Sigmoid colon (tissue), 7 donors: ENCODE data around the gene RUNX2. TPM values are rescaled to one million over a fixed set of nuclear protein-coding genes. Genes with fewer than 3 reads are reported as not detected.

Experiments used
- DNase-seq: peaks from one replicate; pipeline ENCODE4 v3.0.0-alpha.2; 2019
- H3K27ac ChIP-seq, 4 donors: fragments of 200-600 bp; sonication (generic); one replicate each; pipeline ENCODE4 v1.5.1; 2016 to 2019; ENCODE audit warnings: mild to moderate bottlenecking in 1 of 4
- H3K27me3 ChIP-seq, 3 donors: fragments of 200-600 bp; sonication (generic); one replicate each; pipeline ENCODE4 v1.5.1; 2019; ENCODE audit warnings: mild to moderate bottlenecking in 1 of 3
- H3K36me3 ChIP-seq, 4 donors: fragments of 200-600 bp; sonication (generic); one replicate each; pipeline ENCODE4 v1.5.1; 2016 to 2019
- H3K4me1 ChIP-seq, 4 donors: fragments of 200-600 bp; sonication (generic); one replicate each; pipeline ENCODE4 v1.5.1; 2017 to 2019
- H3K4me3 ChIP-seq, 4 donors: fragments of 200-600 bp; sonication (generic); one replicate each; pipeline ENCODE4 v1.5.1; 2017 to 2019; ENCODE audit warnings: mild to moderate bottlenecking in 2 of 4, moderate library complexity in 1 of 4
- H3K9me3 ChIP-seq, 4 donors: fragments of 200-600 bp in 3 of 4; sonication (generic) in 3 of 4; one replicate each; pipeline versions ENCODE4 v1.5.1 to v1.6.1; 2013 to 2019
- CTCF ChIP-seq, 4 experiments: fragments of 450-650 bp in 3 of 4; fragments of 200-600 bp in 1 of 4; IDR thresholded peaks; one replicate each; pipeline ENCODE4 v1.5.1; 2016 to 2019; ENCODE audit warnings: antibody characterized with exemption in 4 of 4, mild to moderate bottlenecking in 3 of 4, moderate library complexity in 2 of 4
- EP300 ChIP-seq, 4 donors: sonication (generic); formaldehyde crosslinking; IDR thresholded peaks; one replicate each; pipeline ENCODE4 v1.6.1; 2017; ENCODE audit warnings: antibody characterized with exemption in 4 of 4
- POLR2A ChIP-seq, 2 donors: fragments of 450-650 bp; IDR thresholded peaks; one replicate each; pipeline ENCODE4 v1.6.1; 2016; ENCODE audit warnings: antibody characterized with exemption in 2 of 2, mild to moderate bottlenecking in 2 of 2, moderate library complexity in 2 of 2
- POLR2AphosphoS5 ChIP-seq, 4 donors: sonication (generic); formaldehyde crosslinking; IDR thresholded peaks; one replicate each; pipeline ENCODE4 v1.6.1; 2017; ENCODE audit warnings: antibody characterized with exemption in 4 of 4
- WGBS, 2 donors: extraction: QIAGEN DNeasy Blood & Tissue Kit; methylation state at CpG; one replicate each; pipeline ENCODE4 v1.1.7; 2013; 5-methylcytosine and 5-hydroxymethylcytosine counted together
- intact Hi-C: fragments of 100-400 bp; cut with DNase I; formaldehyde crosslinking; loops from one replicate; pipeline ENCODE4 v1.15.1; 2023
- polyA plus RNA-seq, 3 donors: library from polyadenylated mRNA; stranded (reverse); fragments of 200-250 nt; gene quantifications; one replicate each; pipeline ENCODE4 v1.2.3, GENCODE V29; 2013
- total RNA-seq, 4 donors: library from RNA; depleted of rRNA; stranded (reverse); fragments of >200 nt; gene quantifications; one replicate each; pipeline ENCODE4 v1.1.0, GENCODE V29; 2016
- donor health status: healthy with polysubstance abuse.
- donor health status: Bipolar disorder and iron deficiency.
- donor health status: healthy.

The RUNX2 gene
- total and polyA plus RNA-seq, 7 donors = 0.92 to 4.7 (median 2.9) TPM

- no peaks in the 10 kb centered on the region for H3K9me3 ChIP-seq
- H3K27me3 ChIP-seq = peaks cover 0 to 11% (median 0%) of the 10 kb centered on the region in 3 donors
- TF ChIP-seq POLR2A (IDR thresholded peaks at IDR 0.05) = no peak
- TF ChIP-seq CTCF (IDR thresholded peaks at IDR 0.05) = peak in 1 of 4 experiments; percentile 21
- peaks cover 0 to 14% (median 12%) of the 10 kb centered on the region in 4 donors for H3K4me1 ChIP-seq
- no peaks in the 10 kb centered on the region for H3K36me3 ChIP-seq
- intact Hi-C loops = loop anchor here (5.0 kb wide), 1 partner anchor 241 kb away; no protein-coding TSS in a partner anchor
- peak overlapping the region in 3 of 4 donors; percentile 12 to 40 (median 38) for H3K4me3 ChIP-seq
- 17 to 18% methylated on average over 88 of the region's 88 CpGs for WGBS, 2 donors
- no peak overlapping the region for H3K27ac ChIP-seq
- no peak for DNase-seq
These were observed 335.4 kb downstream of the RUNX2 start for GRCh38 chr6:45663251-45664221.

DNA sequence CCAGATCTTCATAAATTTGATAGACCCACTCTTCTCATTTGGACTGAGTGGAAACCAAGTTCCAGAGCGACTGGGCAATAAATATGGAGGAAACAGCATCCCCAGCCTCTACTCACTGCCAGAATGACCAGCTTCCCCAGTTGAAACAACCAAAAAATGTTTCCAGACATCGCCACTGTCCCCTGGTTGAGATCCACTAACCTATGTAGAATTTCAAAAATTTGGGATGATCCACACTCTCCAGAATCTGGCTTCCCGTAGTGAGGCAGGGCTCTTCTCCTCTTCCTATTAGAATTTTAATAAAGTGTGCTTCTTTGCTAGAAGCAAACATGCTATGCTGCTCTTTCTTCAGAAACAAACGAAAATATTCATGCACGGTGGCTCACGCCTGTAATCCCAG, 336.6 kb downstream of the RUNX2 start:
- H3K4me1 ChIP-seq = peaks cover 0 to 13% (median 11%) of the 10 kb centered on the region in 4 donors
- H3K36me3 ChIP-seq = no peaks in the 10 kb centered on the region
- no peaks in the 10 kb centered on the region for H3K9me3 ChIP-seq
- TF ChIP-seq POLR2A (IDR thresholded peaks at IDR 0.05) = no peak
- 96% methylated on average over 6 of the region's 6 CpGs for WGBS, 2 donors
- intact Hi-C loops = loop anchor here (5.0 kb wide), 1 partner anchor 242 kb away; no protein-coding TSS in a partner anchor
- peaks cover 0 to 11% (median 0%) of the 10 kb centered on the region in 3 donors for H3K27me3 ChIP-seq
- no peak overlapping the region for H3K27ac ChIP-seq
- no peak overlapping the region for H3K4me3 ChIP-seq
- no peak for DNase-seq

DNA sequence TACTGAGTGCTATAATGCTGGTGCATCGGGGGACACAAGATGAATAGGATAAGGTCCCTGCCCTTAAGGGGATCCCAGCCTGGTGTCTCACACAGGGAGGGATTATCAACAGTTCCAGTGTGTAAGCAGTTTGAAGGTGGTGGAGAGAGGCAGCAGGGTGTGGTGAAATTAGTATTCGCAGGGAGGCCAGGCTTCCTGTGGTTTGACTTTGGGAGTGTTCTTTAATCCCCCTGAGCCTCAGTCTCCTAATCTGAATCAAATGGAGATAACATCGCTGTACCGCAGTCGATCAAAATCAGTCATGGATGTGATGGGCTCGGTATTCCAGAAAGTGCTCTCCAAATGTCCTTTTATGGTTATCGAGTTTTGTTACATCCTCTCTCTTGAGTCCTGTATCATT, 337.7 kb downstream of the RUNX2 start:
- no peak for DNase-seq
- Histone ChIP-seq H3K9me3 (no peaks in the 10 kb centered on the region), H3K36me3 (no peaks in the 10 kb centered on the region), H3K27ac (no peak overlapping the region), H3K27me3 (peaks cover 0 to 11% (median 0%) of the 10 kb centered on the region in 3 donors), H3K4me3 (no peak overlapping the region), H3K4me1 (peaks cover 0 to 13% (median 11%) of the 10 kb centered on the region in 4 donors)
- 74 to 91% methylated on average over 7 of the region's 7 CpGs for WGBS, 2 donors
- TF ChIP-seq POLR2AphosphoS5 (IDR thresholded peaks at IDR 0.05) = no peak
- no peak for TF ChIP-seq EP300 (IDR thresholded peaks at IDR 0.05)
- TF ChIP-seq POLR2A (IDR thresholded peaks at IDR 0.05) = no peak
- TF ChIP-seq CTCF (IDR thresholded peaks at IDR 0.05) = no peak
- intact Hi-C loops = no loop called here

- intact Hi-C loops = no loop called here
- Histone ChIP-seq H3K27me3 (peaks cover 0 to 11% (median 0%) of the 10 kb centered on the region in 3 donors), H3K4me3 (no peak overlapping the region), H3K36me3 (no peaks in the 10 kb centered on the region), H3K4me1 (peaks cover 0 to 13% (median 11%) of the 10 kb centered on the region in 4 donors), H3K9me3 (no peaks in the 10 kb centered on the region), H3K27ac (no peak overlapping the region)
- no peak for DNase-seq
- TF ChIP-seq POLR2AphosphoS5 (IDR thresholded peaks at IDR 0.05) = no peak
- TF ChIP-seq EP300 (IDR thresholded peaks at IDR 0.05) = no peak
- TF ChIP-seq CTCF (IDR thresholded peaks at IDR 0.05) = no peak
- no peak for TF ChIP-seq POLR2A (IDR thresholded peaks at IDR 0.05)
- 84 to 92% methylated on average over 3 of the region's 3 CpGs for WGBS, 2 donors
These were observed 338.7 kb downstream of the RUNX2 start for GRCh38 chr6:45666846-45667245.

- intact Hi-C loops = no loop called here
- H3K27ac ChIP-seq = no peak overlapping the region
- 88 to 94% methylated on average over 6 of the region's 6 CpGs for WGBS, 2 donors
- H3K27me3 ChIP-seq = peaks cover 0 to 11% (median 0%) of the 10 kb centered on the region in 3 donors
- DNase-seq = no peak
- no peaks in the 10 kb centered on the region for H3K9me3 ChIP-seq
- TF ChIP-seq CTCF (IDR thresholded peaks at IDR 0.05) (no peak), POLR2AphosphoS5 (IDR thresholded peaks at IDR 0.05) (no peak), EP300 (IDR thresholded peaks at IDR 0.05) (no peak), POLR2A (IDR thresholded peaks at IDR 0.05) (no peak)
- H3K4me3 ChIP-seq = no peak overlapping the region
- H3K4me1 ChIP-seq = peaks cover 0 to 13% (median 11%) of the 10 kb centered on the region in 4 donors
- H3K36me3 ChIP-seq = no peaks in the 10 kb centered on the region
These were observed 339.2 kb downstream of the RUNX2 start for GRCh38 chr6:45667300-45667699.
